Glomerular visceral epithelial cell (primary cell): ENCODE data around the gene SAXO2.
"Not testable (repeated sequence)": the region's sequence is repeated elsewhere in the genome, so short reads cannot be mapped to it uniquely, and the experiment has no call there.

ENCODE experiments used
- DNase-seq: peaks from one replicate; pipeline ENCODE4 v3.0.0-alpha.2; 2016; ENCODE audit errors: extremely low spot score

SAXO2 gene

GRCh38 chr15:82313951-82314768 is 51.5 kb downstream of the SAXO2 start:
- not testable (repeated sequence) for DNase-seq

- no peak for DNase-seq
Measured at GRCh38 chr15:82314769-82315518, 52.3 kb downstream of the SAXO2 start.

GRCh38 chr15:82315519-82316246 is 53.1 kb downstream of the SAXO2 start:
- no peak for DNase-seq

GRCh38 chr15:82316247-82317090 is 53.9 kb downstream of the SAXO2 start:
- not testable (repeated sequence) for DNase-seq

- no peak for DNase-seq
Measured at GRCh38 chr15:82317091-82317489, 54.5 kb downstream of the SAXO2 start.

GRCh38 chr15:82317516-82317915 is 54.9 kb downstream of the SAXO2 start:
- not testable (repeated sequence) for DNase-seq

- DNase-seq = not testable (repeated sequence)
Measured at GRCh38 chr15:82318281-82318680, 55.7 kb downstream of the SAXO2 start.

GRCh38 chr15:82319522-82320278 is 57.1 kb downstream of the SAXO2 start:
- not testable (repeated sequence) for DNase-seq

GRCh38 chr15:82320861-82321260 is 58.2 kb downstream of the SAXO2 start:
- DNase-seq = not testable (repeated sequence)

GRCh38 chr15:82322488-82322887 is 59.9 kb downstream of the SAXO2 start:
- DNase-seq = not testable (repeated sequence)

GRCh38 chr15:82324831-82325230 is 62.2 kb downstream of the SAXO2 start:
- not testable (repeated sequence) for DNase-seq

- DNase-seq = not testable (repeated sequence)
Measured at GRCh38 chr15:82325646-82326045, 63.0 kb downstream of the SAXO2 start.

- DNase-seq = not testable (repeated sequence)
Measured at GRCh38 chr15:82326896-82327295, 64.3 kb downstream of the SAXO2 start.

- not testable (repeated sequence) for DNase-seq
Measured at GRCh38 chr15:82327372-82327771, 64.8 kb downstream of the SAXO2 start.

GRCh38 chr15:82329039-82329438 is 66.4 kb downstream of the SAXO2 start:
- not testable (repeated sequence) for DNase-seq

- DNase-seq = not testable (repeated sequence)
Measured at GRCh38 chr15:82330921-82331320, 68.3 kb downstream of the SAXO2 start.

- not testable (repeated sequence) for DNase-seq
Measured at GRCh38 chr15:82331576-82332304, 69.1 kb downstream of the SAXO2 start.

GRCh38 chr15:82332711-82333602 is 70.3 kb downstream of the SAXO2 start:
- peak; percentile 22 for DNase-seq
